Pancreas (tissue), 10 donors: ENCODE data around the gene HLA-C. TPM values are rescaled to one million over a fixed set of nuclear protein-coding genes. Genes with fewer than 3 reads are reported as not detected.

Source experiments
- ATAC-seq, 4 donors: fragments of 200-7000 bp; cut with Tn5 transposase; one replicate each; pipeline versions ENCODE4 v1.8.0 to v1.9.1; 2020; ENCODE audit warnings: mild to moderate bottlenecking in 4 of 4, moderate library complexity in 4 of 4
- DNase-seq, 6 donors: peaks; one replicate each; pipeline ENCODE4 v3.0.0-alpha.2; 2020
- FAIRE-seq: peaks from 2 replicates; lab custom pipeline; 2012; peaks lifted over from hg19 to GRCh38; lab: Jason Lieb, UNC
- H3K27ac ChIP-seq, 4 donors: fragments of 200-600 bp; sonication (generic); 1 replicate in 3 of 4; 2 replicates in 1 of 4; pipeline versions ENCODE4 v1.5.0 to v1.8.0; 2020
- H3K27me3 ChIP-seq, 4 donors: fragments of 200-600 bp; one replicate each; pipeline ENCODE4 v1.8.0; 2021
- H3K36me3 ChIP-seq, 3 donors: fragments of 200-600 bp; sonication (generic) in 1 of 3; one replicate each; pipeline versions ENCODE4 v1.5.0 to v1.8.0; 2020 to 2021
- H3K4me1 ChIP-seq, 3 donors: fragments of 200-600 bp; one replicate each; pipeline ENCODE4 v1.8.0; 2021
- H3K4me3 ChIP-seq, 4 donors: fragments of 200-600 bp; sonication (generic) in 2 of 4; one replicate each; pipeline versions ENCODE4 v1.5.0 to v1.8.0; 2020 to 2021
- H3K9me3 ChIP-seq, 4 donors: fragments of 200-600 bp; one replicate each; pipeline ENCODE4 v1.8.0; 2021
- WGBS, 2 donors: extraction: QIAGEN DNeasy Blood & Tissue Kit; methylation state at CpG; one replicate each; pipeline ENCODE4 v1.1.7; 2013; 5-methylcytosine and 5-hydroxymethylcytosine counted together
- intact Hi-C, 3 donors: fragments of 100-400 bp; cut with DNase I; formaldehyde crosslinking; loops; one replicate each; pipeline versions ENCODE4 v1.11.1 to v1.14.2; 2022
- polyA plus RNA-seq, 2 donors: library from polyadenylated mRNA; stranded (reverse); fragments of 200-250 nt; gene quantifications; one replicate each; pipeline ENCODE4 v1.2.3, GENCODE V29; 2013
- total RNA-seq, 6 donors: library from RNA; stranded (reverse); fragmentation: NEBNext Ultra II Directional in 4 of 6; extraction: Animal tissue kit (Norgen Biotek cat#: 25700) in 4 of 6; gene quantifications; one replicate each; pipeline versions ENCODE4 v1.2.1 to v1.2.4, GENCODE V29; 2021 to 2023
- TF ChIP-seq, protein P1 (sequence below), 4 donors: fragments of 200-600 bp; sonication (generic) in 3 of 4; IDR thresholded peaks; one replicate each; pipeline versions ENCODE4 v1.5.0 to v1.8.0; 2021; ENCODE audit warnings: antibody characterized with exemption in 4 of 4
- donor health status: healthy with polysubstance abuse.
- donor health status: DM: no; HTN: no; CAD: no; lungs with moderate emphysema.
- donor health status: DM: no; HTN: no; CAD: no.
- donor health status: control.
- donor health status: control.
- donor health status: Bipolar disorder and iron deficiency.
- donor health status: DM: yes; HTN: yes; CAD: no.
- donor health status: DM: no; HTN: no; CAD: no.
- donor health status: DM: no; HTN: no; CAD: no.
- donor health status: DM: yes; HTN: yes; CAD: no.

Gene HLA-C
- total and polyA plus RNA-seq, 8 donors = 135 to 297 (median 173) TPM

GRCh38 chr6:31252625-31253024 is 19.3 kb downstream of the HLA-C start:
- Histone ChIP-seq H3K27me3 (no peaks in the 10 kb centered on the region), H3K9me3 (no peaks in the 10 kb centered on the region), H3K4me1 (no peaks in the 10 kb centered on the region), H3K36me3 (no peaks in the 10 kb centered on the region), H3K4me3 (no peak overlapping the region), H3K27ac (no peak overlapping the region)
- FAIRE-seq (no peak), ATAC-seq (no peak), DNase-seq (no peak)
- WGBS, 2 donors = 23 to 48% methylated on average over 3 of the region's 3 CpGs
- TF ChIP-seq, protein P1, sequence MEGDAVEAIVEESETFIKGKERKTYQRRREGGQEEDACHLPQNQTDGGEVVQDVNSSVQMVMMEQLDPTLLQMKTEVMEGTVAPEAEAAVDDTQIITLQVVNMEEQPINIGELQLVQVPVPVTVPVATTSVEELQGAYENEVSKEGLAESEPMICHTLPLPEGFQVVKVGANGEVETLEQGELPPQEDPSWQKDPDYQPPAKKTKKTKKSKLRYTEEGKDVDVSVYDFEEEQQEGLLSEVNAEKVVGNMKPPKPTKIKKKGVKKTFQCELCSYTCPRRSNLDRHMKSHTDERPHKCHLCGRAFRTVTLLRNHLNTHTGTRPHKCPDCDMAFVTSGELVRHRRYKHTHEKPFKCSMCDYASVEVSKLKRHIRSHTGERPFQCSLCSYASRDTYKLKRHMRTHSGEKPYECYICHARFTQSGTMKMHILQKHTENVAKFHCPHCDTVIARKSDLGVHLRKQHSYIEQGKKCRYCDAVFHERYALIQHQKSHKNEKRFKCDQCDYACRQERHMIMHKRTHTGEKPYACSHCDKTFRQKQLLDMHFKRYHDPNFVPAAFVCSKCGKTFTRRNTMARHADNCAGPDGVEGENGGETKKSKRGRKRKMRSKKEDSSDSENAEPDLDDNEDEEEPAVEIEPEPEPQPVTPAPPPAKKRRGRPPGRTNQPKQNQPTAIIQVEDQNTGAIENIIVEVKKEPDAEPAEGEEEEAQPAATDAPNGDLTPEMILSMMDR (IDR thresholded peaks at IDR 0.05) = no peak
- intact Hi-C loops = no loop called here

- WGBS, 2 donors = 68 to 79% methylated on average over 4 of the region's 4 CpGs
Observed at GRCh38 chr6:31251261-31251660, 20.6 kb downstream of the HLA-C start.

GRCh38 chr6:31249184-31249583 is 22.7 kb downstream of the HLA-C start:
- H3K36me3 ChIP-seq = no peaks in the 10 kb centered on the region
- no peak overlapping the region for H3K27ac ChIP-seq
- FAIRE-seq (no peak), ATAC-seq (no peak), DNase-seq (no peak)
- H3K9me3 ChIP-seq = no peaks in the 10 kb centered on the region
- intact Hi-C loops = no loop called here
- no peaks in the 10 kb centered on the region for H3K27me3 ChIP-seq
- TF ChIP-seq, protein P1 (IDR thresholded peaks at IDR 0.05) = no peak
- H3K4me1 ChIP-seq = no peaks in the 10 kb centered on the region
- 74 to 83% methylated on average over 2 of the region's 2 CpGs for WGBS, 2 donors
- H3K4me3 ChIP-seq = no peak overlapping the region

More at GRCh38 chr6:31251261-31251660, 20.6 kb downstream of the HLA-C start:
- TF ChIP-seq, protein P1 (IDR thresholded peaks at IDR 0.05) = no peak
- intact Hi-C loops = no loop called here
- Histone ChIP-seq H3K27me3 (no peaks in the 10 kb centered on the region), H3K27ac (no peak overlapping the region), H3K9me3 (no peaks in the 10 kb centered on the region), H3K36me3 (no peaks in the 10 kb centered on the region), H3K4me1 (no peaks in the 10 kb centered on the region), H3K4me3 (no peak overlapping the region)
- no peak for DNase-seq
- no peak for FAIRE-seq
- ATAC-seq = no peak

DNA sequence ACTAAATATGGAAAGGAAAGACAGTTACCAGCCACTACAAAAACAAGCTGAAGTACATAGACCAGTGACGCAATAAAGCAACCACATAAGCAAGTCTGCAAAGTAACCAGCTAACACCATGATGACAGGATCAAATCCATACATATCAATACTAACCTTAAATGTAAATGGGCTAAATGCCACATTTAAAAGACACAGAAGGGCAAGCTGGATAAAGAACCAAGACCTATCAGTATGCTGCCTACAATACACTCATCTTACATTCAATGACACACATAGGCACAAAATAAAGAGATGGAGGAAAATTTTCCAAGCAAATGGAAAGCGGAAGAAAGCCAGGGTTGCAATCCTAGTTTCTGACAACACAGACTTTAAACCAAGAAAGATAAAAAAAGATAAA is 24.1 kb downstream of the HLA-C start:
- ATAC-seq = no peak
- TF ChIP-seq, protein P1 (IDR thresholded peaks at IDR 0.05) = no peak
- no peak for DNase-seq
- Histone ChIP-seq H3K36me3 (no peaks in the 10 kb centered on the region), H3K27me3 (no peaks in the 10 kb centered on the region), H3K4me3 (no peak overlapping the region), H3K9me3 (no peaks in the 10 kb centered on the region), H3K4me1 (no peaks in the 10 kb centered on the region), H3K27ac (no peak overlapping the region)
- 98 to 100% methylated on average over 2 of the region's 2 CpGs for WGBS, 2 donors
- intact Hi-C loops = no loop called here
- FAIRE-seq = no peak

DNA sequence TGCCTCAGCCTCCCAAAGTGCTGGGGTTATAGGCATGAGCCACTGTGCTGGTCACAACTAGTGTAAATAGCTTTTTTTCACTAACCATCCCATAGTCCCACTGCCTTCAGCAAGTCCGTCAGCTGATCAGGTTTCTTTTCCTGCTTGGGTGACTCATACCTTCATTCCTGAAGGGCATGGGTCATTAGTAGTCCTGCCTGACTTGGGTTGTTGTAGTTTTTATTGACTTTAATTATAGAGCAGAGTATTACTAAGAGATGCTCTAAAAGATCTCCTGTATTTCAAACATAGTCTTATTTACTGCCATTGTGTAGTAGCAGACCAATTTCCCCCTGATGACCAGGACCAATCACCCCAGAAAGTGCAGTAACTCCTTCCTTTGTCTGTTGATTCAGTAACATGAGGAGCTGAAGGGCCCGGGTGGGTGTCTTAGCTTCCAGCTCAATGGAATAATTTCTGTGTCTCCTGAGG is 25.8 kb downstream of the HLA-C start:
- Histone ChIP-seq H3K36me3 (no peaks in the 10 kb centered on the region), H3K4me3 (no peak overlapping the region), H3K27me3 (no peaks in the 10 kb centered on the region), H3K27ac (peak overlapping the region in 1 of 4 donors; percentile 50), H3K4me1 (no peaks in the 10 kb centered on the region), H3K9me3 (no peaks in the 10 kb centered on the region)
- TF ChIP-seq, protein P1 (IDR thresholded peaks at IDR 0.05) = no peak
- ATAC-seq (peak; percentile 65 to 97 (median 83)), DNase-seq (peak in 2 of 6 donors; percentile 20 to 26), FAIRE-seq (no peak)
- 34 to 46% methylated on average over 2 of the region's 2 CpGs for WGBS, 2 donors
- intact Hi-C loops = no loop called here
